Measurements from ENCODE around the gene CPTP.

Gene CPTP

DNA sequence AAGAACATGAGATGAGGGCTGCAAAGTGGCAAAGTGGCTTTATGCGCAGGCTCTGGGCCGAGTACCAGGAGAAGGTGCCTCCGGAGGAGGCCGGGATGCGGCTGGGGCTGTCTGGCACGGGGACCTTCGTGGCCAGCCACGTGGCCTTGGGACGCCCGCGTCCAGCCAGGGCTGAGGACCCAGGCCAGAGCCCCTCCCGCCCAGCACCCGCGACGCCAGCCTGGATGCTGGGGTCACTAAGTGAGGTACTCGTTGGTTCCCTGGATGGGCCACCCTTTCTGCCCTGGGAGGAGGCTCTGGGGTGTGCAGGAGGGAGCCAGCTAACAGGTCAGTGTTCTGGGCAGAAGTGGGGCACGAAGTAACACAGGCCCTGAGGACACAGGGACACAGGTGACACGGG is 31.8 kb upstream of the CPTP start:
- no peak for DNase-seq

DNA sequence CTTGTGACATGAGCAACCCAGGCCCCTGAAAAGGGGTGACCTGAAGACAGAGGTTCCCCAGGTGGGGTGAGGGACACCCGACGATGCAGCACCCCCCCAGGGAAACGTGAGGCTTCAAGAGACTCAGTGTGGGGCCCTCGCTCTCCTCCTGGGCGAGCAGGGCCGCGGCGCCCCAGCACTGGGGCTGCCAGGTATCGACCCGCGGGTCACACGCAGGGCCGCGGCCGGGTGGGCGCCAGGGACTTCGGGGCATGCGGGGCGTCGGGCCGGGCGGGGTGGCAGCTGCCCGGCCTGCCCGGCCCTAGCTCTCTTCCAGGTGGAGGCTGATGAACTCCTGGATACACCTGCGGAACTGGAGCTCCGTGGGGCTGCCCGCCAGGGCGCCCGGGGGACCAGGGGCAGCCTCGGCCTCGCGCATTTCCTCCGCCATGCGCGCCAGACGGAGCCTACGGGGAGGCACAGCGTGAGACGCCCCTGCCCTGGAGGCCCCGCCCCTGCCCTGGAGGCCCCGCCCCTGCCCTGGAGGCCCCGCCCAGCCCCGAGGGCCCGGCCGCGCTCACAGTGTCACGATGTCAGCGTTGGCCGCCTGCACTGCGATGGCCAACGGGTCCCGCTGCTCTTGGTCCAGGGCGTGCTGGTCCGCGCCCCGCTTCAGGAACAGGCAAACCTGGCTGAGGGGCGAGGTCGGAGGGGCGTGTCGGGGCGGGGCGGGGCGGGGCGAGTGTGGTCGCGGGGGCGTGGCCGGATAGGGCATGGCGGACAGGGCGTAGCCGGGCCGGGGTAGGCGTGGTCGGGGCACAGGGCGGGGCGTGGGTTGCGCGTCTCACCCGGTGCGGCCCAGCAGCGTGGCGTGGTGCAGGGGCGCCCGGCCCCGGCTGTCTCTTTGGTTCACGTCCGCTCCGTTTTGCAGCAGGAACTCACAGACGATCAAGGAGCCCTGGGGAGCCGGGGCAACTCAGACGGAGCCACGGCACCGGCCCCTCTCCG is 31.0 kb upstream of the CPTP start:
- no peak for DNase-seq

- DNase-seq, result no peak
Measured at GRCh38 chr1:1294250-1294890, 30.2 kb upstream of the CPTP start.

GRCh38 chr1:1295154-1295923 is 29.3 kb upstream of the CPTP start:
- DNase-seq, result no peak

DNA sequence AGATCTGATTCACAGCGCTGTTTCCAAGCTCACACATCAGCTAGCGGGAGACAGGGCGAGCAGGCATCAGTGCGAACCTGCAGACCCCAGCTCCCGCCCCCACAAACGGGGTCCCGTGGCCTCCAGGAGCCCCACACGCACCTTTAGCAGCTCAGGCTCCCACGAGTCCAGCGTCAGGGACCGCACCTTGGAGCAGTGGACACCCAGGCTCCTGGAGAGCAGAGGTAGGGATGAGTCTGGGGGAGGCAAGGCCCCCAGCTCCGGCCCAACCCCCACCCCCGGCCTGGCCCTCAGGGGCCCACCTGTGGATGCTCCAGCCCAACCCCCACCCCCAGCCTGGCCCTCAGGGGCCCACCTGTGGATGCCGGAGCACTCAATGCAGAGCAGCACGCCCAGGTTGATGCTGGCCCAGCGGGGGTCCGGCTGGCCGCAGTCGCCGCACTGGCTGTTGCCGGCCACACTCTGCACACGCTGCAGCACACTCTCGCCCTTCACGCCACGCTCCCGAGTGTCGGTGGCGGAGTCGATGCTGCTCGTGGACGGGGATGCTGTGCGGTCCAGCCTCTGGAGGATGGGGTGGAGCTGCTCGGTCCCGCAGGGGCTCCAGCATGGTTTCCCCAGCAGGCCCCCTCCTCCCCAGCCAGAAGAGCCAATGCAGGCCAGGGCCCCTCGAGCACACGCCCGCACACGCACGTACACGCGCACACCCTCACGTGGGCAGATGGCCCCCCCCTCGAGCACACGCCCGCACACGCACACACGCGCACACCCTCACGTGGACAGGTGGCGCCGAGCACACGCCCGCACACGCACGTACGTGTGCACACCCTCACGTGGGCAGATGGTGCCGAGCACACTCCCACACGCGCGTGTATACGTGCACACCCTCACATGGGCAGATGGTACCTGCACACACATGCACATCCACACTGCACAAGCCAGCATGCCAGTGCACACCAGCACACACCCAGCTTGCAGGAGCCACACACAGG is 28.2 kb upstream of the CPTP start:
- no peak for DNase-seq

DNA sequence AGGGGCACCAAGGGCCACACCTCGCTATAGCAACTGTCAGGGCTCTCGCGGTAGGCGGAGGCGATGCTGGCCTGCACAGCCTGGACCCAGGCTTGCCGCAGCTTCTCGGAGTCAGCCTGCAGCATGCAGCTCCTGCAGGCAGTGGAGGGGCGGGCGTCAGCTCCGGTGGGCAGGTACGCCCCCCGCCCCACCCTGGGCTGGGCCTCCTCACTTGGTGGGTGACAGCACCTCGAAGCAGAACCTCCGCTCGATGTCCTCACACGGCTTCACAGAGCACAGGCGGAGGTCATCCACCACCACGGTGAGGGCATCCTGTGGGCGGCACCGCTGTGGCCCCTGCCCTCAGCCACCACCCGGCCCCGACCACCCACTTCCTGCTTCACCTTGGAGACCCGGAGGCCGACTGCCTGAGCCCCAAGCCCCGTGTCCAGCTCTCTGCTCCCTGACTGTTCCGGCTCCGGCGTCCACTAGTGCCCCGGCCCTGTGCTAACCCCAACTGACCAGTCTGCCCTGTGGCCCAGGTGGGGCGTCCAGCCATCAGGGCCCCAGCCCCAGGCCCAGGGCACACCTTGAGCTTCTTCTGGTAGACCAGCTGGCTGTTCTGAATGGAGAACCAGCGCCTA is 26.7 kb upstream of the CPTP start:
- no peak for DNase-seq

GRCh38 chr1:1298861-1299685 is 25.5 kb upstream of the CPTP start:
- no peak for DNase-seq

- DNase-seq, result peak; percentile 37
Measured at GRCh38 chr1:1299686-1300351, 24.8 kb upstream of the CPTP start.

DNA sequence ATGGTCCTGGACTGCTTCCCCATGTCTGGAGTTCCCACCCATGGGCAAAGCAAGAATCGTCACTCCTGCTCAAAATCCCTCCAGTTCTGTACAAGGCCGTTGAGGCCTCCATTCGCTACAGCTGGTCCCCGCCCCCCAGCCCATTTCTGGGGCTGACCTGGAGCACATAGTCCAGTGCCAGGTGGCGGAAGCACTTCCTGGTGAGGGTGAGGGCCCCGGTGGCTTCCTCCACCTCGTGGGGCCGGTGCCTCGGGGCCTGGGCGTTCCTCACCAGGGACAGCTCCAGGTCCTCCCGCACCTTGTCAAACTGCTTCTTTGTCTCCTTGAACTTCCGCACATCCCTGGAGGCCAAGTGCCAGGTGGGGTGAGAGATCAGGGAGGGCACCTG is 24.3 kb upstream of the CPTP start:
- DNase-seq, result no peak

DNA sequence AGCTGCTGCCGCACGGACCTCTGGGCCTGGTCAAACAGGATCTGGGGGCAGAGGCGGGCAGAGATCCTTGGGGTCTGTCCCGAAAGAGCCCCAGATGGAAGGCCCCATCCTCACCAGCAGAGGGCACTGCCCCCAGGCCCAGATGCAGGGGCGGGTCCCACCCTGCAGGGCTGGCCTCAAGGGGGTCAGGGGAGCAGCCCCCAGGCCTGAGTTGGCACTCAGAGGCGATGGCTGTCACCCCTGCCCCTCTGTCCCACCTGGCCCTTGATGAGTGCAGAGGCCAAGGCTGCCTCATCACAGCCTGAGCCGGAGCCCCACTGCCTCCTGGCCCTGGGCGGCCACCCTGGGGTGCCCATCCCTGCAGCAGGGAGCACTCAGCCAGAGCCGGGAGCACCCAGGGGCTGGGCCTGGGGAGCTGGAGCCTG is 22.6 kb upstream of the CPTP start:
- peak; percentile 25 for DNase-seq

DNA sequence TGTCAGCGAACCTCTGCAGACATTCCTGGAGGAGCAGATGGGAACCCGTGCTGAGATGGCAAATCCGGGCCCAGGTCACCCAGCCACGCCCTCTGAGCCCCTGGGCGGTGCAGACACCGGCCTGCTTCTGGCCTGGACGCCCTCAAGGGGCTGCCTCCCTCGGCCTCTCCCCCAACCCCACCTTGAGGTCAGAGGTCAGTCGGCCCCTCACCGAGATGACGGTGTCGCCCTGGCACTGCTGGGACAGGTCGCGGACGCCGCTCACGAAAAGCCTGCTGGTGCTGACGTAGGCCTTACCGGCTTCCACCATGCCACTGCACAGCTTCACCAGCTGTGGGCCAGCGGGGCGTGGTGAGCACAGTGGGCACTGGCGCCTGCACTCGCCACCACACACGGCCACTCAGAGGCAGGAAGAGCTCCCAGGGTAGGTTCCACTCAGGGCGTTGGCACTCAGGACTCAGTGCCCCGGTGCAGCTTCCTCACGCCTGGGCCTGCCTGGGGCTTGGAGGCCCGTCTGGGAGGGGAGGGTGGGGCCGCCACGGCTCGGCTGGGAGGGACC is 21.6 kb upstream of the CPTP start:
- no peak for DNase-seq

DNA sequence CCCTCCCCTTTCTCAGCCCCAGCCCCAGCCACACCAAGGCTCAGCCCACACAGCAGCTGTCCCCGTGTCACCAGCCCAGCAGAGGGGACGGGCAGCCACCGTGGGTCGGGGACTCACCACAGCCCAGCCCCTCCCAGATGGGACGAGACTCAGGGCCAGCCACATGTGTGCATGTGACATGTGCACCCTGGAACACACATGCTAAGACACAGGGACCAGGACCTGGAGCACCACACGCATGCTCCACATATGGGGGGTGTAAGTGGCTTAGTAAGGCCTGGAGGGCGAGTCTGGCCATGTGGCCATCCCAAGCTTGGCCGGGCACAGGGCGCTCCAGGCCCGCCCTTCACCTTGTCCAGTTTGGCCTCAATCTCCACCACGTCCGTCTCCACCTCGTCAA is 20.9 kb upstream of the CPTP start:
- no peak for DNase-seq

DNA sequence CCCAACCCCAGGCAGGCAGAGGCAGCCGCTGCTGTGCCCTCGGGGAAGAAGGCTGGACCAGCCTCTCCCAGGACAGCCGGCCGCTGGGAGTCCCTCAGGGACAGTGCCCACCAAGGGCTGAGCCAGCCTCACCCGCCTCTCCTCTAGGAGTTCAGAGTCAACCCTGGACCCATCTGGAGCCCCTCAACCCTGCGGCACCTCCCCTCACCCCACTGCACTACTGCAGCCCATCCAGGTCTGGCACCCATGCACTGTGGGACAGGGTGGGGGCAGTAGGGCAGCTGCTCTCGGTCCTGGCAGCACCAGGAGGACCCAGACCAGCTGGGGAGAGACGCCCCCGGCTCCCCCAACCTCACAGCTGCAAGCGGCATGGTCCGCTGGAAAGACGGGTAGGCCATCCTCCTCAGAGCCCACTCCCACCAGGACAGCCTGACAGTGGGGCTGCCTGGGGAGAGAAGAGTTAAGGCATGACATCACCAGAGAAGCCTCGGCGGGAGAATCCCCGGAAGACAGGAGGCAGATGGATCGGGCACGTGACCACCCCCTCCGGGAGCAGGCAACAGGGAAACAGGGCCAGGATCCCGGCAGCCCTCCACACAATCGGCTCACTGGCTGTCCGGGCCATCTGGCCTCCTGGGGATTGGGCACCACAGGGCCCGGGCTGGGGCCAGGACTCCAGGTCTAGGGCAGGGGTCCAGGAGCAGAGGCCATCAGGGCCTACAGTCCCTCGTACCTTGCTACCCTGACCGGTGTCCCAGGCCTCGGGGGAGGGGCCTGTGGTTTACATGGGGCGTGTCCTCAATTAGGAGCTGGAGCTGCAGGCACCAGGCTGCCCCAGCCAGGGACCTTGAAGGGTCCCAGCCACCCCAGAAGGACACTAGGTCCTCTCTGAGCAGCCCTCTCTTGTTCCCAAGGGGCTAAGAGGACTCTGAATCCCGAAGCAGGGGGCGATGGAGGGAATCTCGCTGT is 20.0 kb upstream of the CPTP start:
- DNase-seq, result no peak

DNA sequence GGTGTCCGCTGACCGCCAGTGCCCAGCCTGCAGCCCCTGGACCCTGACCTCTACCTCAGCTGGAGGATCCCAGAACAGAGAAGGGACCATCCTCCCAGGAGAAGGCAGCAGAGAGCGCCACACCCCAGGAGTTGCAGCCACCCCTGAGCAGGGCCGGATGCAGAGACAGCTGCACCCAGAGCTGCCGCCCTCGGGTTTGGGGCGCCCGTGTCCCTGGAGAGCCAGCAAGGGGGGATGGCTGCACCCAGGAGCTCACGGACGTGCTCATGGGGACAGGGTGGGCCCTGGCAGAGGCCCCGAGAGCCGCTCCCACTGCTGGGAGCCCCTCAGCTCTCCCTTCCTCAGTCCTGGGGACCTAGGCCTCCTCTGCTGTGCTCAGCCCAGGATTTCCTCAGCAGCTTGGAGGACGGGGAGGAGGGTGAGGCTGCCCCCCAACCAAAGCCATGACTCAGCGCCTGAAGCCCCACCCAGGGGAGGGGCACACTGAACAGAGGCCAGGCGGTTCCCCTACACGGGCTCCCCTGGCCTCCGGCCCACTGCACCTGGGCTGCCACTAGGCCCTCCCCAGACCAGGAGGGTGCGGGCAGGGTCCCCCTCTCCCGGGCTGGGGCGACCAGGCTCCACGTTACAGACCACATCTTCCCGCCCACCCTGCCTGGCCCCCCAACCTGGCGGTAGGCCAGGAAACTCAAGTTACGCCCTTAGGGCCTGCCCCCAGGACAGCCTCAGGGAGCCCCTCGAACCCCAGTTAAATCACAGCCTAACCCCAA is 19.1 kb upstream of the CPTP start:
- peak; percentile 67 for DNase-seq

DNA sequence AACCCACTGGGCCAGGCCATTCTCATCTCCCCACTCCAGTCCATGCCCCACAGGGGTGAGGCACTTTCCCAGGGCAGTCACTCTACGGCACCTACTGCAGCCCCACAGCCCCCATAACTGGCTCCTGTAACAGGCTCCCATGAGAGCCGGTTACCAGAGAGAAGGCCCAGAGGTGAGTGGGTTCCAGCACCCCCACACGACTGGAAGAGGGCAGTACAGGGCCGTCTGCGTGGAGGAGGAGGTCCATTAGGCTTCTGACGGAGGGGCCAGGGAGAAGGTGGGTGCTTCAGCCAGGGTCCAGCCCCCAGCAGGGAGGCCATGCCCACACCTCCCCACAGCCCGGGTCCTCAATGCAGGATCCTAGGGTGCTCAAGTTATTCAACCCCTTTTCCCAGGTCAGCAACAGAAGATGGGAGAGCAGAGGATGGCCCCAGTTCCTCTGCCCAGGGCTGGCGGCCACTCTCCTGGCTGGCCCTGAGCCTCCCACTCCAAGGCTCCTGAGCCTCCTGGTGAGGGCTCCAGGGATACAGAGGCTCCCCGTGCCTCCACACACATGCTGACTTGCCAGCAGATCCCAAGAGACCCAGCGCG is 18.4 kb upstream of the CPTP start:
- peak; percentile 36 for DNase-seq

GRCh38 chr1:1306661-1307260 is 17.8 kb upstream of the CPTP start:
- no peak for DNase-seq
